ENCODE results near the gene COPB1. TPM values are rescaled to one million over a fixed set of nuclear protein-coding genes. Genes with fewer than 3 reads are reported as not detected.

Gene COPB1
- polyA plus RNA-seq, 1 donor (not counting 4 experiments of a cell fraction or from before 2014, with no cell fraction given), result 169 TPM

- Histone ChIP-seq H3K4me3 (ENCODE audit: control insufficient read depth in 2 of 3, extremely low read depth in 1 of 3, insufficient read depth in 2 of 3, low read depth in 1 of 3, low read length in 3 of 3) (no peak overlapping the region), H3K27ac (ENCODE audit: control insufficient read depth, insufficient read depth, low read length) (no peak overlapping the region)
These were observed 41.8 kb upstream of the COPB1 start for GRCh38 chr11:14541192-14541947.

GRCh38 chr11:14539982-14540421 lies 40.4 kb upstream of the COPB1 start:
- no peak overlapping the region for H2AFZ ChIP-seq (ENCODE audit: control insufficient read depth, low read length)
- H3K9ac ChIP-seq (ENCODE audit: control insufficient read depth, extremely low read depth, insufficient read depth, low read length), result no peak overlapping the region
- no peak overlapping the region for H3K4me3 ChIP-seq (ENCODE audit: control insufficient read depth in 2 of 3, extremely low read depth in 1 of 3, insufficient read depth in 2 of 3, low read depth in 1 of 3, low read length in 3 of 3)
- no peak overlapping the region for H3K27ac ChIP-seq (ENCODE audit: control insufficient read depth, insufficient read depth, low read length)
- no peaks in the 10 kb centered on the region for H4K20me1 ChIP-seq (ENCODE audit: control insufficient read depth, extremely low read depth, insufficient read depth, low read length)
- DNase-seq (ENCODE audit: low read depth, low spot score), result no peak
- no peak for TF ChIP-seq EZH2 (IDR thresholded peaks at IDR 0.05; ENCODE audit: low read length)
- TF ChIP-seq CTCF (optimal IDR thresholded peaks at IDR 0.05 in 1 of 3, IDR thresholded peaks at IDR 0.05 in 1 of 3, conservative IDR thresholded peaks at IDR 0.05 in 1 of 3; ENCODE audit: extremely low read depth in 1 of 3, insufficient read depth in 2 of 3, low read length in 3 of 3), result no peak
- no peaks in the 10 kb centered on the region for H3K4me1 ChIP-seq (ENCODE audit: control insufficient read depth, extremely low read depth, insufficient read depth, low read length)
- no peaks in the 10 kb centered on the region for H3K36me3 ChIP-seq (ENCODE audit: control insufficient read depth in 2 of 2, extremely low read depth in 1 of 2, insufficient read depth in 2 of 2, low read length in 2 of 2)
- FAIRE-seq, result no peak
- no peaks in the 10 kb centered on the region for H3K9me1 ChIP-seq (ENCODE audit: control insufficient read depth, extremely low read depth, insufficient read depth, low read length)
- no peaks in the 10 kb centered on the region for H3K79me2 ChIP-seq (ENCODE audit: control insufficient read depth, insufficient read depth, low read length)
- no peaks in the 10 kb centered on the region for H3K27me3 ChIP-seq (ENCODE audit: control insufficient read depth, extremely low read depth, insufficient read depth, low read length)
- dilution Hi-C loops (cut with MboI; ENCODE audit: extremely low pct_ligation_motif_present, low sequenced_read_pairs), result no loop called here
- no peak overlapping the region for H3K4me2 ChIP-seq (ENCODE audit: control insufficient read depth, extremely low read depth, insufficient read depth, low read depth, low read length)
- no peaks in the 10 kb centered on the region for H3K9me3 ChIP-seq (ENCODE audit: control insufficient read depth, low read depth, low read length)

More at GRCh38 chr11:14541192-14541947, 41.8 kb upstream of the COPB1 start:
- FAIRE-seq (no peak), DNase-seq (ENCODE audit: low read depth, low spot score) (no peak)
- Histone ChIP-seq H4K20me1 (ENCODE audit: control insufficient read depth, extremely low read depth, insufficient read depth, low read length) (no peaks in the 10 kb centered on the region), H3K27me3 (ENCODE audit: control insufficient read depth, extremely low read depth, insufficient read depth, low read length) (no peaks in the 10 kb centered on the region), H3K9me3 (ENCODE audit: control insufficient read depth, low read depth, low read length) (no peaks in the 10 kb centered on the region), H3K4me2 (ENCODE audit: control insufficient read depth, extremely low read depth, insufficient read depth, low read depth, low read length) (no peak overlapping the region), H2AFZ (ENCODE audit: control insufficient read depth, low read length) (no peak overlapping the region), H3K36me3 (ENCODE audit: control insufficient read depth in 2 of 2, extremely low read depth in 1 of 2, insufficient read depth in 2 of 2, low read length in 2 of 2) (no peaks in the 10 kb centered on the region), H3K79me2 (ENCODE audit: control insufficient read depth, insufficient read depth, low read length) (no peaks in the 10 kb centered on the region), H3K9ac (ENCODE audit: control insufficient read depth, extremely low read depth, insufficient read depth, low read length) (no peak overlapping the region), H3K4me1 (ENCODE audit: control insufficient read depth, extremely low read depth, insufficient read depth, low read length) (no peaks in the 10 kb centered on the region), H3K9me1 (ENCODE audit: control insufficient read depth, extremely low read depth, insufficient read depth, low read length) (no peaks in the 10 kb centered on the region)
- no peak for TF ChIP-seq EZH2 (IDR thresholded peaks at IDR 0.05; ENCODE audit: low read length)
- no peak for TF ChIP-seq CTCF (optimal IDR thresholded peaks at IDR 0.05 in 1 of 3, IDR thresholded peaks at IDR 0.05 in 1 of 3, conservative IDR thresholded peaks at IDR 0.05 in 1 of 3; ENCODE audit: extremely low read depth in 1 of 3, insufficient read depth in 2 of 3, low read length in 3 of 3)
- dilution Hi-C loops (cut with MboI; ENCODE audit: extremely low pct_ligation_motif_present, low sequenced_read_pairs), result no loop called here

Data from keratinocyte (primary cell).